ACC112 (cell line): ENCODE data around the gene EFNB2.

ENCODE experiments used
- H2AFZ ChIP-seq: fragments of 200-600 bp; sonication (generic); one replicate; pipeline ENCODE4 v1.6.0; 2017; ENCODE audit warnings: antibody characterized with exemption, low read length; ENCODE audit not compliant: unreplicated experiment
- H3K27ac ChIP-seq: fragments of 200-600 bp; sonication (generic); 2 replicates; pipeline ENCODE4 v1.5.1; 2014; ENCODE audit warnings: low read depth, mild to moderate bottlenecking, antibody characterized with exemption, low read length, moderate library complexity
- H3K27me3 ChIP-seq: fragments of 200-600 bp; sonication (generic); 2 replicates; pipeline ENCODE4 v1.6.1; 2014; ENCODE audit warnings: mild to moderate bottlenecking, antibody characterized with exemption, low read length, moderate library complexity, mixed read lengths; ENCODE audit not compliant: insufficient read depth
- H3K36me3 ChIP-seq: fragments of 200-600 bp; sonication (generic); 2 replicates; pipeline ENCODE4 v1.6.1; 2016; ENCODE audit warnings: mild to moderate bottlenecking, antibody characterized with exemption, low read length, moderate library complexity, mixed read lengths; ENCODE audit not compliant: insufficient read depth
- H3K4me1 ChIP-seq: fragments of 200-600 bp; sonication (generic); one replicate; pipeline ENCODE4 v1.6.1; 2016; ENCODE audit warnings: low read length, mixed read lengths; ENCODE audit not compliant: insufficient read depth, unreplicated experiment, control insufficient read depth
- H3K4me3 ChIP-seq: fragments of 200-600 bp; sonication (generic); 2 replicates; pipeline ENCODE4 v1.5.1; 2014; ENCODE audit warnings: mild to moderate bottlenecking, low read depth, low read length
- H3K79me2 ChIP-seq: fragments of 200-600 bp; sonication (generic); one replicate; pipeline ENCODE4 v1.6.0; 2016; ENCODE audit warnings: low read length; ENCODE audit not compliant: control insufficient read depth, unreplicated experiment, insufficient read depth

Gene EFNB2

DNA sequence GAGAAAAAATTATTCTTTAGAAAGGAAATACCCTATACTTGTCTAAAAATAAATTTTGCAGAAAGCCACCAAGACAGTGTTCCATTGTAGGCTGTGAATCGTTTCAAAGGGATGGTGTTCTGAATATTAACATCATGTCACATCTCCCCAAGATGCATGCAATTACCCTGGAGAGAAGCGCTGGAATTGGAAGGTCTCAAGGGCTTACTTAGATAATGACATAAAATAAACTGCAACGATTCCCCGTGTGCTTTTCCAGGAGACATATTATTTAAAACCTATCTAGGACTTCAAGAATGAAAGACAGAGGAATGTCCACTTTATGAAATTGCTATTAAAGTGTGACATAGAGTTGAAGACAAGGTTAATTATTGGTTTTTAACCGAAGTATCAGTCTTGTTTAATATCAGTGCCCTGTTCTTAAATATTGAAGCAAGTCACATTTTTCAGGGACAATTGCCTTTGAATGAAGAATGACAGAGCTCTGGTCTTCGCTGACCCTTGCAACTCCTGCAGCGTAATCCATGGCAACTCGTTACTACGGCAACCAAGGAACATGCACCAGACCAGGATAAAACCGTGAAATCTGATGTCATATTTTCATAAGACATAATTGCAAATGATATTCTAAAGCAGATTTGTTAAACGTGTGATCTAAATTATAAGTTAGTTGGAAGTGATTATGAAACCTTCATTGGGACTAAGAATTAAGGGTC is 91.7 kb downstream of the EFNB2 start:
- Histone ChIP-seq H3K4me1 (no peaks in the 10 kb centered on the region), H3K4me3 (no peak overlapping the region), H3K79me2 (no peaks in the 10 kb centered on the region), H3K27me3 (peaks cover 64% of the 10 kb centered on the region), H3K27ac (no peak overlapping the region), H2AFZ (no peak overlapping the region), H3K36me3 (no peaks in the 10 kb centered on the region)

DNA sequence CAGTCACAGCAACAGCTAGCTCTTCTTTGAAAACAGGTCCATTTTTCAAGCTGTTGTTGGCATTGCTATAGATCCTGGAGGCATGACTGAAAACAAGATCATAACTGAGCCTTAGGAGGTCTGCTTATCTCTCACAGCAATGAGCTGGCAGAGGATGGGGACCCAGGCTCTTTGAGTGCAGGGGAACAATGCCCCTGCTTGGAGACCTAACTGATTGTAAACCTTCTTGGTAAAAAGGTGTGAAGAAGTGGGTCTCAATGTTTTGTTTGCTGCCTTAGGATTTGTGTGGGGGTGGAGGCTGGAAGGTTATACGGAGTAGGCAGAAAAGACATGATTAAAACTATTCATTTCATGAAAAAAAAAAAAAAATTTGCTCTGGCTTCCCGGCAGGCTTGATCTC is 94.6 kb downstream of the EFNB2 start:
- H3K79me2 ChIP-seq: no peaks in the 10 kb centered on the region
- H3K36me3 ChIP-seq: no peaks in the 10 kb centered on the region
- H3K27me3 ChIP-seq: peaks cover 74% of the 10 kb centered on the region
- H3K27ac ChIP-seq: no peak overlapping the region
- H2AFZ ChIP-seq: no peak overlapping the region
- no peaks in the 10 kb centered on the region for H3K4me1 ChIP-seq
- H3K4me3 ChIP-seq: no peak overlapping the region
